ENCODE measurements around the gene AIFM1. TPM values are rescaled to one million over a fixed set of nuclear protein-coding genes. Genes with fewer than 3 reads are reported as not detected.
A peak's percentile ranks its signal among the peaks of the same experiment; 100 is the strongest.

AIFM1 gene
- total and polyA plus RNA-seq, 3 experiments from 2014 or later: 34.8 to 58.2 (median 57.7) TPM

GRCh38 chrX:130174937-130175336, 9.3 kb upstream of the AIFM1 start:
- POLR2A ChIA-PET: no interaction called here
- Histone ChIP-seq H3K9me3 (ENCODE audit: low read length) (no peaks in the 10 kb centered on the region), H3K36me3 (ENCODE audit: insufficient read depth, low read length) (no peaks in the 10 kb centered on the region), H3K4me1 (ENCODE audit: insufficient read depth, low read length) (peaks cover 34% of the 10 kb centered on the region), H3K27me3 (ENCODE audit: insufficient read depth, low read length, poor library complexity, severe bottlenecking) (no peaks in the 10 kb centered on the region), H3K27ac (ENCODE audit: low read depth, low read length) (no peak overlapping the region), H3K4me3 (ENCODE audit: low read length) (no peak overlapping the region)
- peak overlapping the region in 6 of 8 donors; percentile 18 to 84 (median 41) for H3K27ac Mint-ChIP-seq
- H3K9me3 Mint-ChIP-seq: no peaks in the 10 kb centered on the region
- peak overlapping the region in 6 of 7 donors; percentile 4 to 89 (median 25) for H3K4me3 Mint-ChIP-seq
- CTCF ChIA-PET: interaction anchor here (1.1 kb wide), 1 partner anchor 114 kb away, joined by 5 read pairs; no protein-coding TSS in a partner anchor
- peaks cover 0 to 9% of the 10 kb centered on the region in 2 donors for H3K27me3 Mint-ChIP-seq
- peaks cover 6 to 24% (median 7%) of the 10 kb centered on the region in 3 donors for H3K36me3 Mint-ChIP-seq
- no peak for DNase-seq
- peaks cover 44 to 68% (median 57%) of the 10 kb centered on the region in 3 donors for H3K4me1 Mint-ChIP-seq

GRCh38 chrX:130174045-130174704, 8.5 kb upstream of the AIFM1 start:
- H3K4me3 ChIP-seq (ENCODE audit: low read length): peak overlapping the region; percentile 29
- H3K27ac Mint-ChIP-seq: peak overlapping the region; percentile 68 to 92 (median 88)
- no peaks in the 10 kb centered on the region for H3K27me3 ChIP-seq (ENCODE audit: insufficient read depth, low read length, poor library complexity, severe bottlenecking)
- peak overlapping the region; percentile 86 to 96 (median 90) for H3K4me3 Mint-ChIP-seq
- H3K4me1 Mint-ChIP-seq: peaks cover 40 to 60% (median 50%) of the 10 kb centered on the region in 3 donors
- peaks cover 0 to 9% of the 10 kb centered on the region in 2 donors for H3K27me3 Mint-ChIP-seq
- peaks cover 34% of the 10 kb centered on the region for H3K4me1 ChIP-seq (ENCODE audit: insufficient read depth, low read length)
- H3K27ac ChIP-seq (ENCODE audit: low read depth, low read length): peak overlapping the region; percentile 69
- H3K36me3 ChIP-seq (ENCODE audit: insufficient read depth, low read length): no peaks in the 10 kb centered on the region
- DNase-seq: no peak
- ChIA-PET CTCF (interaction anchor here (2.0 to 2.5 kb wide), 2 partner anchors 15 to 18 kb away, joined by 6 to 7 read pairs; no protein-coding TSS in a partner anchor), POLR2A (no interaction called here)
- H3K36me3 Mint-ChIP-seq: peaks cover 5 to 19% (median 6%) of the 10 kb centered on the region in 3 donors
- H3K9me3 Mint-ChIP-seq: no peaks in the 10 kb centered on the region
- no peaks in the 10 kb centered on the region for H3K9me3 ChIP-seq (ENCODE audit: low read length)

- H3K27ac ChIP-seq (ENCODE audit: low read depth, low read length): peak overlapping the region; percentile 69
- no peaks in the 10 kb centered on the region for H3K27me3 ChIP-seq (ENCODE audit: insufficient read depth, low read length, poor library complexity, severe bottlenecking)
- H3K4me3 ChIP-seq (ENCODE audit: low read length): peak overlapping the region; percentile 78
- ChIA-PET POLR2A (no interaction called here), CTCF (interaction anchor here (1.8 to 2.5 kb wide), 3 partner anchors 16 to 52 kb away, joined by 4 to 7 read pairs (median 6); no protein-coding TSS in a partner anchor)
- DNase-seq: peak in 1 of 5 donors; percentile 25
- peaks cover 34% of the 10 kb centered on the region for H3K4me1 ChIP-seq (ENCODE audit: insufficient read depth, low read length)
- Mint-ChIP-seq H3K4me1 (peaks cover 40 to 60% (median 50%) of the 10 kb centered on the region in 3 donors), H3K9me3 (no peaks in the 10 kb centered on the region), H3K27me3 (peaks cover 0 to 9% of the 10 kb centered on the region in 2 donors), H3K27ac (peak overlapping the region; percentile 68 to 93 (median 90)), H3K36me3 (peaks cover 5 to 17% (median 6%) of the 10 kb centered on the region in 3 donors), H3K4me3 (peak overlapping the region; percentile 86 to 96 (median 90))
- no peaks in the 10 kb centered on the region for H3K9me3 ChIP-seq (ENCODE audit: low read length)
- no peaks in the 10 kb centered on the region for H3K36me3 ChIP-seq (ENCODE audit: insufficient read depth, low read length)
Measured at GRCh38 chrX:130173190-130173895, 7.7 kb upstream of the AIFM1 start.

- Mint-ChIP-seq H3K9me3 (no peaks in the 10 kb centered on the region), H3K4me3 (peak overlapping the region; percentile 86 to 96 (median 90)), H3K27ac (peak overlapping the region; percentile 61 to 95 (median 88)), H3K36me3 (peaks cover 0 to 11% (median 0%) of the 10 kb centered on the region in 3 donors), H3K4me1 (peaks cover 34 to 50% (median 40%) of the 10 kb centered on the region in 3 donors), H3K27me3 (peaks cover 0 to 13% of the 10 kb centered on the region in 2 donors)
- peak overlapping the region; percentile 69 for H3K27ac ChIP-seq (ENCODE audit: low read depth, low read length)
- no peaks in the 10 kb centered on the region for H3K36me3 ChIP-seq (ENCODE audit: insufficient read depth, low read length)
- H3K4me1 ChIP-seq (ENCODE audit: insufficient read depth, low read length): peaks cover 34% of the 10 kb centered on the region
- H3K9me3 ChIP-seq (ENCODE audit: low read length): no peaks in the 10 kb centered on the region
- POLR2A ChIA-PET: interaction anchor here (0.9 kb wide), 1 partner anchor 80 kb away, joined by 4 read pairs; no protein-coding TSS in a partner anchor
- no peak for DNase-seq
- H3K27me3 ChIP-seq (ENCODE audit: insufficient read depth, low read length, poor library complexity, severe bottlenecking): no peaks in the 10 kb centered on the region
- CTCF ChIA-PET: interaction anchor here (1.1 to 3.2 kb wide), 9 partner anchors 10 to 247 kb away, joined by 3 to 14 read pairs (median 4); no protein-coding TSS in a partner anchor
- H3K4me3 ChIP-seq (ENCODE audit: low read length): peak overlapping the region; percentile 78
Measured at GRCh38 chrX:130172127-130172845, 6.6 kb upstream of the AIFM1 start.

GRCh38 chrX:130171446-130172126, 5.9 kb upstream of the AIFM1 start, which contains the start of gene RAB33A:
RAB33A (plus strand) TSS chrX:130171962; CDS start chrX:130172063, 101 bp downstream.
- peaks cover 34 to 50% (median 41%) of the 10 kb centered on the region in 3 donors for H3K4me1 Mint-ChIP-seq
- no peaks in the 10 kb centered on the region for H3K9me3 Mint-ChIP-seq
- ChIA-PET POLR2A (interaction anchor here (0.9 kb wide), 1 partner anchor 80 kb away, joined by 4 read pairs; no protein-coding TSS in a partner anchor), CTCF (interaction anchor here (1.1 to 3.2 kb wide), 7 partner anchors 11 to 246 kb away, joined by 3 to 14 read pairs (median 4); no protein-coding TSS in a partner anchor)
- peaks cover 0 to 8% of the 10 kb centered on the region in 2 donors for H3K27me3 Mint-ChIP-seq
- H3K36me3 ChIP-seq (ENCODE audit: insufficient read depth, low read length): no peaks in the 10 kb centered on the region
- H3K36me3 Mint-ChIP-seq: peaks cover 0 to 7% (median 0%) of the 10 kb centered on the region in 3 donors
- peak within 1 kb of the TSS; percentile 78 for H3K4me3 ChIP-seq (ENCODE audit: low read length)
- peak within 1 kb of the TSS; percentile 88 to 95 (median 90) for H3K27ac Mint-ChIP-seq
- peaks cover 33% of the 10 kb centered on the region for H3K4me1 ChIP-seq (ENCODE audit: insufficient read depth, low read length)
- H3K9me3 ChIP-seq (ENCODE audit: low read length): no peaks in the 10 kb centered on the region
- peak within 1 kb of the TSS; percentile 86 to 96 (median 90) for H3K4me3 Mint-ChIP-seq
- DNase-seq: peak; percentile 11 to 65 (median 46)
- H3K27me3 ChIP-seq (ENCODE audit: insufficient read depth, low read length, poor library complexity, severe bottlenecking): no peaks in the 10 kb centered on the region
- H3K27ac ChIP-seq (ENCODE audit: low read depth, low read length): peak within 1 kb of the TSS; percentile 69

GRCh38 chrX:130170752-130171445, 5.3 kb upstream of the AIFM1 start:
- peaks cover 27% of the 10 kb centered on the region for H3K4me1 ChIP-seq (ENCODE audit: insufficient read depth, low read length)
- H3K27ac Mint-ChIP-seq: peak overlapping the region; percentile 78 to 94 (median 88)
- no peaks in the 10 kb centered on the region for H3K27me3 ChIP-seq (ENCODE audit: insufficient read depth, low read length, poor library complexity, severe bottlenecking)
- H3K27me3 Mint-ChIP-seq: peaks cover 0 to 6% of the 10 kb centered on the region in 2 donors
- peak overlapping the region; percentile 86 to 96 (median 90) for H3K4me3 Mint-ChIP-seq
- peak; percentile 45 to 75 (median 63) for DNase-seq
- H3K9me3 Mint-ChIP-seq: no peaks in the 10 kb centered on the region
- H3K36me3 ChIP-seq (ENCODE audit: insufficient read depth, low read length): no peaks in the 10 kb centered on the region
- peaks cover 0 to 12% (median 0%) of the 10 kb centered on the region in 3 donors for H3K36me3 Mint-ChIP-seq
- H3K4me1 Mint-ChIP-seq: peaks cover 29 to 48% (median 41%) of the 10 kb centered on the region in 3 donors
- H3K9me3 ChIP-seq (ENCODE audit: low read length): no peaks in the 10 kb centered on the region
- peak overlapping the region; percentile 47 for H3K27ac ChIP-seq (ENCODE audit: low read depth, low read length)
- H3K4me3 ChIP-seq (ENCODE audit: low read length): peak overlapping the region; percentile 78
- ChIA-PET POLR2A (interaction anchor here (0.9 to 1.1 kb wide), 2 partner anchors 79 to 87 kb away, joined by 3 to 4 read pairs; no protein-coding TSS in a partner anchor), CTCF (interaction anchor here (1.1 to 3.2 kb wide), 9 partner anchors 15 to 245 kb away, joined by 3 to 14 read pairs (median 3); no protein-coding TSS in a partner anchor)
